NCI-H345 treated with DMSO at 0.1 percent for 48 hours (cell line): ENCODE data around the gene CLEC20A.
"Not testable (repeated sequence)": the region's sequence is repeated elsewhere in the genome, so short reads cannot be mapped to it uniquely, and the experiment has no call there.

ENCODE experiments used
- DNase-seq: peaks from one replicate; lab custom pipeline; 2025; ENCODE audit not compliant: unreplicated experiment; lab: John Stamatoyannopoulos, UW

CLEC20A gene

GRCh38 chr1:178529364-178530036 is 32.7 kb upstream of the CLEC20A start:
- DNase-seq = no peak

DNA sequence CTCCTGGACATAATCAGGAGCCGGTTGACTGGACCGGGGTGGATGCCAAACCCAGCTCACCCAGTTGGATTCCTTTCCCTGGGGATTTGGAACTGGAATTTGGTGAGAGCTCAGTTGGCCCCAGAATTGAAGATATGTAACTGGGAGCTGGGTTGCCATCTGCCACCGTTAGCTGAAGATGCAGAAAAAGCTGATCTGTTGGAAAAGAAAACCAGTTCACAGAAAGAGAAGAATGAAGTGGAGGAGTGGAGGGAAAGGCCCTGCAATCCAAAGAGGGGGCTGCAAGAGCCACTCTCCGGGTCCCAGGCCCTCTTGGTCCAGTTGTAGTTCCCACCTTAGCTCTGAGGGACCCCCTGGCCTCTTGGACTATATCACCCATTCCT is 32.2 kb upstream of the CLEC20A start:
- no peak for DNase-seq

GRCh38 chr1:178528228-178528952 is 31.6 kb upstream of the CLEC20A start:
- peak; percentile 43 for DNase-seq

- no peak for DNase-seq
Observed at GRCh38 chr1:178527117-178527516, 30.4 kb upstream of the CLEC20A start.

- no peak for DNase-seq
Observed at GRCh38 chr1:178521241-178521640, 24.5 kb upstream of the CLEC20A start.

DNA sequence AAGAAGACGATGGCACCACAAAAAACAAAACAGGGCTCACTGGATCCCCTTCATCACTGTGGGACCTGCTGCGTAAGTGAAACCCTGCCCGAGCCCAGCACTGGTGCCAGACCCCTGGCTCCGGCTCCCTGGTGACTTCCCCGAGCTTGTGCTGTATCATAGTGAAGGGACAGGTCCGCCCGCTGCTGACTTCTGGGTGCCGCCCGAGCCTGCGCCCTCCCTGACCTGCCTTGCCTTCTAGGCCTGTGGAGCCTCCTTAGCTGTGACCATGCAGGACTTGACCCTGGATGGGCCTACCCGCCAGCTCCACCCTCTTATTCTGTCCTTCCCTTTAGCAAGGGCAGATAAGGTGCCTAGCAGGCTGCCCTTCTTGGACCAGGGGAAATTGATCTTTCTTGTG is 24.0 kb upstream of the CLEC20A start:
- no peak for DNase-seq

DNA sequence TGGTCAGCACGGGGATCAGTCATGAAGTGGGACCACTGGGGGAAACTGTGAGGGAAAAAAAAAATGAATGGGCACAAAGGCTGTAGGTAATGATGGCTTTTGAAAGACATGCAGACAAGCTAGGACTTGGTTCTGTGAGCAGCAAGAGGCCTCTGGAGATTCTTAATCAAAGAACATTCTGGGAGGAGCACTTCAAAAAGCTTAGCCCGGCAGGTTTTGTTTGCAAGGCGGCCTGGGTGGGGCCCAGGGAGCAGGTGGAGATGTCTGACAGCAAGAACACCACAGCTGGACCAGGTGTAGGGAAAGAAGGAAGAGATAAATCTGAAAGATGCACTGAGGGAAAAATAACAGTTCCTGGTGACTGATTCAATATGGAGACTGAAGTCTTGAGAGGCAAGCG is 22.1 kb upstream of the CLEC20A start:
- peak; percentile 31 for DNase-seq

DNA sequence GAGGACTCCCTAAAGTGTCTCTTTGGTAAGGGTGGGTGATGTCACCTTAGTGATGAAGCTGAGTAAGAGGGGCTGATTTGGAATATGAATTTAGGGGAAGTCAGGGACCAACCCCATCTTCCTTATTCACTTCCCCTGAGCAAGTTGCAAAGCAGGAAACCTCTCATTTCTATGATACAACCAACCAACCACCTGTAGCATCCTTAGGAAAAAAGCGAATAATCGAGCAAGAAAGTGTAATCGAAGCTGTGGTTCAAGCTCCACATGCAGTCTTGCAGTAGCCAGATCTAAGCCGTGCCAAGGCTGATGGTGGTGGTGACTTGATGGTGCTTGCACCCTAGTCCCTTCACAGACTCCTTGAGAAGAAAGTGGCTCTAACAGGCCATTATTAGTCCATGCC is 19.3 kb upstream of the CLEC20A start:
- DNase-seq = no peak

- no peak for DNase-seq
Observed at GRCh38 chr1:178513278-178513983, 16.7 kb upstream of the CLEC20A start.

GRCh38 chr1:178512566-178513277 is 16.0 kb upstream of the CLEC20A start, which contains the start of gene TEX35:
TSS of gene TEX35 (plus strand) at chr1:178513109. CDS start at chr1:178513189, 80 bp downstream.
- DNase-seq = no peak

DNA sequence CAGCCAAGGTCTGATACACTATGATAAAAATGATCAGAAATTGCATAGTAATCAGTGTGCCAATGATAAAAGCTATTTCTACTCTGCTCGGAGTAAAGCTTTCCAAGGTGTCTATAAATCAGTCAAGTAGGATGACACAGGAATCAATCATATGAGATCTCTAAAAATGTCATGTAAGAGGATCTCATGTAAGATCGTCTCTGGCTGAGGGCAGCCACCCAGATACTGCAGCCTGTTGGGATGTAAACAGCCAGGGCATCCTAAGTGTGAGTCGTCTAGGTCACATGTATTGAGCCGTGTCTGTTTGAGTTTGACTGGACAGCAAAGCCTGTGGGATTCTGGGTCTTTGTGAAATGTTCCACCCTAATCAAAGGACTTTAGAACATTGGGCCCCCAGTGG is 13.4 kb upstream of the CLEC20A start:
- DNase-seq = no peak

- no peak for DNase-seq
Observed at GRCh38 chr1:178509414-178510007, 12.7 kb upstream of the CLEC20A start.

- DNase-seq = no peak
Observed at GRCh38 chr1:178506669-178507068, 9.9 kb upstream of the CLEC20A start.

DNA sequence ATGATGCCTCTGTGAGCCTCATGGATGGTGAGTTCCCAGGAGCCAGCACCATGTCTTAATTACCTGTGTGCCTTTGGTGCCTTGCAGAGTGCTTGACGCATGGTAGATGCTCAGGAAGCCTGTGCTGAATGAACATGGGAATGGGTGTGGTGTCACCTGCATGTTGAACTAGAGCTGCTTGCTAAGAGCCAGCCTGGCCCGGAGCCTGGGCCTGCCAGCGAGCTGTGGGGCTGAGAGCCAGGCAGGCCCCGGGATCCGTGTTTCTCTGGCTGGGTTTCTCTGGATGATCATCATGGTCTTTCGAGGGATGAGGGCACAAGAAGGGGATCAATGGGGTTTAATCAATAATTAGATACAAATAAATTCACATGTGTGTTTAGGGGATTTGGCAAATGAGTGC is 9.4 kb upstream of the CLEC20A start:
- DNase-seq = no peak

DNA sequence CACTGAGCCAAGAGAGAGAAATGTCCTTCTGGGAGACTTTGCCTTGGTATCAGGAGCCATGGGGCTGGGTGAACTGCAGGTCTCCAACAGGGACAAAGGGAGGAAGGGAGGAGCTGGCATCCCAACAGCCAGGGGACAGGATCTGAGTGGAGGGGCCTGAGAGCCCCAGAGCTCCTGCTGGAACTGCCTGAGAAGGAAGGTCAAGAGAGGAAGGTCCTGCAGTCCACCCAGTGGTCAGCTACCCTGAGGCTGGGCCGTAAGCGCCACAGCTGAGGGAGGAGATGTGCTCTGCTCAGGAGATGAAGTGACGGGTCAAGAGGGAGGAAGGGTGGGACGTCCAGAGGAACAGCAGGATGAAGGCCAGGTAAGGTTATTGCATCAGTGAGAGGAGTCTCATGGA is 7.5 kb upstream of the CLEC20A start:
- DNase-seq = no peak

DNA sequence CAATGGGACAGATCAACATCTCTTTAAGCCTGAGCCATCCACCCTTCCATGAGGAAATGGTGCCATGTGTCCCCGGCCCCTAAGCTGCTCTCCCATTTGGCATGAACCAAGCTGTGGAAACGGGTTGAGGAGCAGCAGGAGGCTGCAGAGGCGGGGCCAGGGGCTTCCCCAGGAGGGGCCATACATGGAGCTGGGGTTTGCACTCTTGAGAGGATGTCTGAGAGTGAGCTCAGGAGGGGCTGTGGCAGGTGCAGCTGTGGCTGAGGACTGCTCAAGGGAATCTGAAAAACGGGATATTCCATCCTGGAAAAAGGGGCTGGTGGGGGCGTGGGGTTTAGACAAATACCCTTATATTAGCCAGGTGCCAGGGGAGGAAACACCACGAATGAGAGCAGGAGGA is 7.1 kb upstream of the CLEC20A start:
- DNase-seq = no peak

- not testable (repeated sequence) for DNase-seq
Observed at GRCh38 chr1:178503316-178503715, 6.6 kb upstream of the CLEC20A start.

DNA sequence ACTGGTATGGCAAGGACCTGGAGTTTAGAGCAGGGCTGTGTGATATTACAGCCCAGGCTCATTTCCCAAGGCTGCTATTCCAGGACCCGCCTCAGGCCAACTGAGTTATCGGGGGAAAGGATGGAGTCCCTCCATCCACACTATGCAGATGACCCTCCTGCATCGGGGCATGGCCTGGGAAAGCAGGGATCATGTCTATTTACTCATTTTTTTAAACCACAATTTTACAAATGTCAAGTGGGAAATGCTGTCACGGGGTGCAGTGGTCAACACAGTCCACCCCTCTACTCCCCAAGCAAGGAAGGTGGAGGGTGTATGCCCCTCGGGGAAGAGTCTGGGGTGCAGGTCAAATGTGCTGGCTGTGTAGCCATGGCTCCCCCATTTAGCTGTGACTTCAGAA is 6.1 kb upstream of the CLEC20A start:
- no peak for DNase-seq

DNA sequence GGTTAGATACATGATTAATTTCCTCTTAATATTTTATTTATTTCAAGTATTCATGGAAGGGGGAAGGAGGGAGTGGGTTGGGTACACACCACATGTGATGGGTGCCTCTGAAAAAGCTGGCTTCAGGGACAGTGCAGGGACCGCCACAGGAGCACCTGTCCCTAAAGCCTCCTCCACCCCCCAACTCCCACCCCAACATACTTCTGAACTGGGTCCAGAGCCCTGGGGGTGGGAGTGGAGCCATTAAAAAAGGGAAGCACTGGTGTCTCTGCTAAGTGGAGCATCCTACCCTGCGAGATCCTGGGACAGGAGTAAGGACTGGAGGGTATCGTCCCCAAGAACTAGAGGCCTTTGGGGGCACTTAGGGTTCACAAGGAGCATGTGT is 5.6 kb upstream of the CLEC20A start:
- DNase-seq = no peak

- no peak for DNase-seq
Observed at GRCh38 chr1:178501705-178502329, 5.1 kb upstream of the CLEC20A start.
